B cell (primary cell): ENCODE results near the gene SYT6.

Experiments
- EZH2 ChIP-seq: IDR thresholded peaks from 2 replicates; pipeline ENCODE4 v1.6.1; 2012; ENCODE audit warnings: borderline replicate concordance, low read depth, mild to moderate bottlenecking, moderate library complexity, low read length; ENCODE audit not compliant: insufficient read depth, poor library complexity, severe bottlenecking
- TF ChIP-seq, protein P1 (sequence below): fragments of 200-600 bp; IDR thresholded peaks from one replicate; pipeline ENCODE4 v1.8.0; 2022; ENCODE audit warnings: antibody characterized with exemption, mild to moderate bottlenecking

GRCh38 chr1:114108751-114109255, 44.9 kb downstream of the SYT6 start:
- TF ChIP-seq, protein P1, sequence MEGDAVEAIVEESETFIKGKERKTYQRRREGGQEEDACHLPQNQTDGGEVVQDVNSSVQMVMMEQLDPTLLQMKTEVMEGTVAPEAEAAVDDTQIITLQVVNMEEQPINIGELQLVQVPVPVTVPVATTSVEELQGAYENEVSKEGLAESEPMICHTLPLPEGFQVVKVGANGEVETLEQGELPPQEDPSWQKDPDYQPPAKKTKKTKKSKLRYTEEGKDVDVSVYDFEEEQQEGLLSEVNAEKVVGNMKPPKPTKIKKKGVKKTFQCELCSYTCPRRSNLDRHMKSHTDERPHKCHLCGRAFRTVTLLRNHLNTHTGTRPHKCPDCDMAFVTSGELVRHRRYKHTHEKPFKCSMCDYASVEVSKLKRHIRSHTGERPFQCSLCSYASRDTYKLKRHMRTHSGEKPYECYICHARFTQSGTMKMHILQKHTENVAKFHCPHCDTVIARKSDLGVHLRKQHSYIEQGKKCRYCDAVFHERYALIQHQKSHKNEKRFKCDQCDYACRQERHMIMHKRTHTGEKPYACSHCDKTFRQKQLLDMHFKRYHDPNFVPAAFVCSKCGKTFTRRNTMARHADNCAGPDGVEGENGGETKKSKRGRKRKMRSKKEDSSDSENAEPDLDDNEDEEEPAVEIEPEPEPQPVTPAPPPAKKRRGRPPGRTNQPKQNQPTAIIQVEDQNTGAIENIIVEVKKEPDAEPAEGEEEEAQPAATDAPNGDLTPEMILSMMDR = no peak
- no peak for TF ChIP-seq EZH2
